Mononuclear cell (primary cell): ENCODE data around the gene C2. TPM values are rescaled to one million over a fixed set of nuclear protein-coding genes. Genes with fewer than 3 reads are reported as not detected.
"Not testable (repeated sequence)": the region's sequence is repeated elsewhere in the genome, so short reads cannot be mapped to it uniquely, and the experiment has no call there.

Experiments
- H3K27me3 ChIP-seq: 2 replicates; pipeline ENCODE4 v1.6.0; 2011; ENCODE audit warnings: low read length, control low read depth; ENCODE audit not compliant: insufficient read depth
- H3K4me1 ChIP-seq: 2 replicates; pipeline ENCODE4 v1.5.1; 2011; ENCODE audit warnings: mild to moderate bottlenecking, low read length, control low read depth; ENCODE audit not compliant: insufficient read depth
- H3K4me3 ChIP-seq: 2 replicates; pipeline ENCODE4 v1.5.1; 2011; ENCODE audit warnings: mild to moderate bottlenecking, low read length, moderate library complexity
- H3K9me3 ChIP-seq: 2 replicates; pipeline ENCODE4 v1.5.1; 2011; ENCODE audit warnings: low read depth, mild to moderate bottlenecking, control low read depth, low read length
- total RNA-seq: library from RNA; depleted of rRNA; stranded (reverse); fragments of >200 nt; gene quantifications from one replicate; pipeline ENCODE4 v1.2.3, GENCODE V29; 2012

Gene C2
- total RNA-seq, 1 donor, result 2.5 TPM

GRCh38 chr6:31994421-31994820 is 66.9 kb downstream of the C2 start:
- not testable (repeated sequence) for H3K27me3 ChIP-seq, H3K4me3 ChIP-seq, H3K9me3 ChIP-seq, H3K4me1 ChIP-seq

Other genes with a start within 250 kb of the C2 start
- gene LY6G5C, start 246.7 kb upstream of the C2 start, total RNA-seq, result 1.2 TPM
- 36.9 TPM for gene ABHD16A, start 224.4 kb upstream of the C2 start, total RNA-seq
- gene LY6G6F, start 220.9 kb upstream of the C2 start, total RNA-seq, result 7.7 TPM
- 1.0 TPM for gene LY6G6D, start 212.4 kb upstream of the C2 start, total RNA-seq
- not detected for gene LY6G6C, start 206.0 kb upstream of the C2 start, total RNA-seq
- 11.5 TPM for gene MPIG6B, start 204.3 kb upstream of the C2 start, total RNA-seq
- 9.8 TPM for gene DDAH2, start 198.4 kb upstream of the C2 start, total RNA-seq
- gene CLIC1, start 191.2 kb upstream of the C2 start, total RNA-seq, result 421 TPM
- gene MSH5, start 187.7 kb upstream of the C2 start, total RNA-seq, result 6.1 TPM
- 0.63 TPM for gene SAPCD1, start 165.1 kb upstream of the C2 start, total RNA-seq
- 0.31 TPM for gene VWA7, start 150.4 kb upstream of the C2 start, total RNA-seq
- 12.3 TPM for gene VARS1, start 132.0 kb upstream of the C2 start, total RNA-seq
- 15.4 TPM for gene LSM2, start 120.8 kb upstream of the C2 start, total RNA-seq
- gene HSPA1L, start 112.4 kb upstream of the C2 start, total RNA-seq, result 2.7 TPM
- 16.6 TPM for gene HSPA1A, start 112.2 kb upstream of the C2 start, total RNA-seq
- 13.3 TPM for gene HSPA1B, start 100.0 kb upstream of the C2 start, total RNA-seq
- gene NEU1, start 64.9 kb upstream of the C2 start, total RNA-seq, result 19.4 TPM
- gene SLC44A4, start 48.7 kb upstream of the C2 start, total RNA-seq, result 0.10 TPM
- gene EHMT2, start 30.0 kb upstream of the C2 start, total RNA-seq, result 14.4 TPM
- gene ZBTB12, start 25.6 kb upstream of the C2 start, total RNA-seq, result 0.21 TPM
- 3.1 TPM for gene CFB, start 18.4 kb downstream of the C2 start, total RNA-seq
- 47.8 TPM for gene NELFE, start 31.3 kb downstream of the C2 start, total RNA-seq
- 44.8 TPM for gene SKIC2, start 31.5 kb downstream of the C2 start, total RNA-seq
- 16.1 TPM for gene DXO, start 44.4 kb downstream of the C2 start, total RNA-seq
- gene C4A, start 54.3 kb downstream of the C2 start, total RNA-seq, result 0.94 TPM
- 1.0 TPM for gene C4B, start 87.1 kb downstream of the C2 start, total RNA-seq
- gene CYP21A2, start 110.7 kb downstream of the C2 start, total RNA-seq, result not detected
- gene TNXB, start 181.6 kb downstream of the C2 start, total RNA-seq, result 2.8 TPM
- 32.0 TPM for gene ATF6B, start 200.5 kb downstream of the C2 start, total RNA-seq
- gene FKBPL, start 202.6 kb downstream of the C2 start, total RNA-seq, result 1.2 TPM
- 0.42 TPM for gene PRRT1, start 224.2 kb downstream of the C2 start, total RNA-seq
- gene PPT2, start 226.4 kb downstream of the C2 start, total RNA-seq, result 6.0 TPM
- gene EGFL8, start 236.9 kb downstream of the C2 start, total RNA-seq, result 0.73 TPM
- gene AGPAT1, start 248.4 kb downstream of the C2 start, total RNA-seq, result 12.9 TPM